Measurements from ENCODE around the gene DFFA. TPM values are rescaled to one million over a fixed set of nuclear protein-coding genes. Genes with fewer than 3 reads are reported as not detected.

Gene DFFA
- total RNA-seq, 1 experiment from 2014 or later = 86.5 TPM

GRCh38 chr1:10519016-10519417 is 46.7 kb upstream of the DFFA start:
- ATAC-seq = peak; percentile 82
- no peak for TF ChIP-seq FOXP4 (CRISPR knock-in tag; IDR thresholded peaks at IDR 0.05)
- TF ChIP-seq PRDM15 (CRISPR knock-in tag; IDR thresholded peaks at IDR 0.05) = no peak
- TF ChIP-seq ZNF532 (CRISPR knock-in tag; IDR thresholded peaks at IDR 0.05; ENCODE audit: borderline replicate concordance) = no peak
- no peak for TF ChIP-seq ZNF416 (CRISPR knock-in tag; IDR thresholded peaks at IDR 0.05)
- no peak for TF ChIP-seq USF1 (CRISPR knock-in tag; IDR thresholded peaks at IDR 0.05)
- no peak for TF ChIP-seq ERG (CRISPR knock-in tag; IDR thresholded peaks at IDR 0.05)
- no peak for TF ChIP-seq ATF6 (CRISPR knock-in tag; IDR thresholded peaks at IDR 0.05)
- TF ChIP-seq GABPB1 (CRISPR knock-in tag; IDR thresholded peaks at IDR 0.05) = no peak
- CTCF ChIA-PET = interaction anchor here (1.0 to 4.3 kb wide), 2 partner anchors 11 to 43 kb away, joined by 3 to 26 read pairs; no protein-coding TSS in a partner anchor
- peak overlapping the region; percentile 14; the same call in 1 of the 2 replicates for H3K27ac Mint-ChIP-seq
- H3K27me3 Mint-ChIP-seq (ENCODE audit: low read depth) = no peaks in the 10 kb centered on the region
- H3K9me3 Mint-ChIP-seq = no peaks in the 10 kb centered on the region
- DNase-seq (ENCODE audit: low spot score) = peak; percentile 23
- peaks cover 79% of the 10 kb centered on the region for H3K4me1 Mint-ChIP-seq
- H3K36me3 Mint-ChIP-seq = peaks cover 3% of the 10 kb centered on the region; the same call in 1 of the 2 replicates
- POLR2A ChIA-PET = no interaction called here
- H3K4me3 Mint-ChIP-seq = peak overlapping the region; percentile 40

GRCh38 chr1:10517677-10517982 is 45.3 kb upstream of the DFFA start:
- ChIA-PET CTCF (interaction anchor here (1.1 to 4.3 kb wide), 2 partner anchors 10 to 393 kb away, joined by 4 to 26 read pairs; no protein-coding TSS in a partner anchor), POLR2A (no interaction called here)
- no peak for DNase-seq (ENCODE audit: low spot score)
- peaks cover 79% of the 10 kb centered on the region for H3K4me1 Mint-ChIP-seq
- no peaks in the 10 kb centered on the region for H3K9me3 Mint-ChIP-seq
- peaks cover 3% of the 10 kb centered on the region; the same call in 1 of the 2 replicates for H3K36me3 Mint-ChIP-seq
- ATAC-seq = no peak
- H3K27ac Mint-ChIP-seq = no peak overlapping the region
- H3K27me3 Mint-ChIP-seq (ENCODE audit: low read depth) = no peaks in the 10 kb centered on the region
- no peak overlapping the region for H3K4me3 Mint-ChIP-seq
- TF ChIP-seq CREM (CRISPR knock-in tag; IDR thresholded peaks at IDR 0.05) = no peak
- no peak for TF ChIP-seq FOXJ3 (CRISPR knock-in tag; IDR thresholded peaks at IDR 0.05; ENCODE audit: borderline replicate concordance)
- TF ChIP-seq ZSCAN18 (CRISPR knock-in tag; IDR thresholded peaks at IDR 0.05) = no peak
- no peak for TF ChIP-seq FOXP1 (CRISPR knock-in tag; IDR thresholded peaks at IDR 0.05; ENCODE audit: borderline replicate concordance)
- no peak for TF ChIP-seq TCF7 (CRISPR knock-in tag; IDR thresholded peaks at IDR 0.05; ENCODE audit: low read depth)
- no peak for TF ChIP-seq MAX (CRISPR knock-in tag; IDR thresholded peaks at IDR 0.05)
- TF ChIP-seq SMAD4 (CRISPR knock-in tag; IDR thresholded peaks at IDR 0.05) = no peak
- TF ChIP-seq USF2 (CRISPR knock-in tag; IDR thresholded peaks at IDR 0.05) = no peak

All from WTC11 (cell line).